Measurements from ENCODE around the gene UVRAG.

The UVRAG gene

GRCh38 chr11:76083563-76084451 lies 268.8 kb downstream of the UVRAG start:
- DNase-seq, result no peak

DNA sequence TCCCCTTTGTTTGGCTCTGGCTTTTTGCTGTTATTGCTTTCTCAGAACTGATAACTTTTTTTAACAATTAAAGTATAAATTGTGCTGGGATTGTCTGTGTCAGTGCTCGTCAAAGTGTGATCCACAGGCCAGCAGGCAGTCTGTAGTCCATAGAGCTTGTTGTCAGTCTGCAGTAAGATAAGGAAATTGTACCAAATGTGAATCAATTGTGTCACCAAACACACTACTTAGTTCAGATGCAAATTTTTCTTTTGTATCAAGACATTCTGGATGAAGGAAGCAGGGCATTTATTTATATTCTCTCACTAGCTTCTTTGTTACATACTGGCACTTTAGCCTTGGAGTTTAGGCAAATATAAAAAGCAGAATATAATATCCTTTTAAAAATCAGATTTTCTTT lies 270.3 kb downstream of the UVRAG start:
- no peak for DNase-seq

- peak; percentile 22 for DNase-seq
These were observed 272.0 kb downstream of the UVRAG start for GRCh38 chr11:76086743-76087635.

DNA sequence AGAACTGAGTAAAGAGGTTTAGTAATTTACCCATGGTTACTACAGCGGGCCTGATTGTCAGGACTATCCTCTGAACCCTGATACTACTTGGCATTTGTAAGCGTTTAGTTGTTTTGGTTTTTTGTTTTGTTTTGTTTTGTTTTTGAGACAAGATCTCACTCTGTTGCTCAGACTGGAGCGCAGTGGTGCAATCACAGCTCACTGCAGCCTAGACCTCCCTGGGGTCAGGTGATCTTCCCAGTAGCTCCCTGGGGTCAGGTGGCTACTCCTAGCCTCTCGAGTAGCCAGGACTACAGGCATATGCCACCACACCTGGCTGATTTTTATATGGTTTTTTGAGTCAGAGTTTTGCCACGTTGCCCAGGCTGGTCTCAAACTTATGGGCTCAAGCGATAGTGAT lies 272.7 kb downstream of the UVRAG start:
- no peak for DNase-seq

DNA sequence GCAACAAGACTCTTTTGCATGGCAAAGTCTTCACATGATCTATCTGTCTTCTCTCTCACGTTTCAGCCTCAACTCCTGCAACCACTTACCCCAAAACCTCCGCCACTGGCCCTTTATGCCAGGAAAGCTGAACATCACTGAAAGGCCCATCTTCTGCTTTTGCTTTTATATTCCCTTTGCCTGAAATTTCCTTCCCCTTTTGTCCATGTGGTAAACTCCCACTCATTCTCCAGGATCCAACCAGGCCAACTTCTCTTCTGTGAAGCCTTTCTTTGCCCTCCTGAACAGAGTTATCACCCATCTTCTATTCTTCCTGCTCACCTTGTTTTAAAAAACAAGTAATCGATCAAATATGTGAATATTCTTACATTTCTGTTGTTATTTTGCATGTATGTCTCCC lies 273.5 kb downstream of the UVRAG start:
- no peak for DNase-seq

DNA sequence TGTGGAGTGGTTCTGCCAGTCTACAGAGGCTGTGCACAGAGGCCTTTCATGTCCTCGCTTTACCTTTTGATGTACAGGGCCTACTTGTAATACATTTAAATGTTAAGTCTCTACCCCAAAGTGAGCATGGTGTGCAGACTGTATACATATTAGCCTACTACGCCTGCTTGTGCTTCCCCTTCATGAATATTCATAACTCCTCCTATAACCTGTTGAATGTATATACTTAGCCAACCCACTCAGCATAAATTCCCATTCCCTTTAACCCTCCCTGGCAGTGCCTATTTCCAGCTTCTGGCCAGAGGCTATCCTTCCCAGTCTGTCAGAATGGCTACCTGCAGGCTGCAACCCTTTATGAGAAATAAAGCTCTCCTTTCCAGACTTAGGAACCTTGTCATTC lies 275.2 kb downstream of the UVRAG start:
- no peak for DNase-seq

DNA sequence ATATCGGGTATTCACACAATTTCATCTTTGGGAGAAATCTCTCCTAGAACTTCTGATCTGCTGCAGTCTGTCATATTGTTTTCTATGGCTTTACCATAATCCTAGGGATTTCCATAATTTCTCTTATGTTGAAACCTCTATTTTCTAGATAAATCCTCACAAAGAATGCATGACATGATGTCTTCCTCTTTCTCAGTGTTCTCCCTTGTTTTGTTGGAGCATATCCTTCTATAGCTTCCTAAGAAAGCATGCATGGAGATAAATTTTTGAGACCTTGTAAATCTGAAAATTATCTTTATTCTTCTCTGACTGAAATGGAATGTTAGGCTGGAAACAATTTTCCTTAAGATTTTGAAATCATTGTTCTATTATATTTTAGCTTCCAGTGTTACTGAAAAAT lies 275.8 kb downstream of the UVRAG start:
- DNase-seq, result no peak

- DNase-seq, result no peak
These were observed 279.7 kb downstream of the UVRAG start for GRCh38 chr11:76094740-76095139.

DNA sequence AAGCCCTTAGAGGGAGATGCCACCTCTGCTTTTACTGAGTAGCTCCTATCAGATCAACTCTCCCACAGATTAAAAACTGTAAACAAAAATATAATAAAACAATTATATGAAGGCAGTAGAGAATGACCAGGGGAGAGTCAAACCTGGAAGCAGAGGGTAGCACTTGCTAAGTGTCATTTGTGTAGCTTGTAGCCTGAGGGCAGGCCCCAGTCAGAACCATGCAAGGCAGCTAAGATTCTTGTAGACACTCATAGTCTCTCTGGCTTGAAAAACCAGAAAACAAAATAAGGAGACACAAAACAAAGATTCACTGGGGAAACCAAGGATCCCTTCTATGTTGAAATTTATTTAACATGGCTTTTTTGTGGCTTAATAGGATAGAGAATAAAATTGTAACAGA lies 280.9 kb downstream of the UVRAG start:
- no peak for DNase-seq

DNA sequence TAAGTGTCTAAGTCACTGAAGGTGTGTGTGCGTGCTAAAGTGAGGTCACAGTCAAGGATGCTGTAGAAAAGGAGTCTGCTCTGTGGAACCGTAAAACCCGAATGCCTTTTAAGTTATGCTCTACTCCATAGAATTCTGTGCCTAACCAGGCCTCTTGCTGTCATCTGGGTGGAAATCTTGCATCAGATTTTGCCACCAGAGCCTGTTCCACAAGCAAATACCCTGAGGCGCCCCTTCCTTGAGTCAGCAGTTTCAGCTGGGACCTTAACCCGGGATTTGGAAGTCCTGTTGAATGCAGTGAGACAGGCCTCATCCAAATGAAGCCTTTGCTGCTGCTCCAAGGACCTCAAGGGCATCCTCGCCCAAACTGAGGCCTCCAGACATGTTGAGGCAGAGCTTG lies 281.5 kb downstream of the UVRAG start:
- DNase-seq, result no peak

DNA sequence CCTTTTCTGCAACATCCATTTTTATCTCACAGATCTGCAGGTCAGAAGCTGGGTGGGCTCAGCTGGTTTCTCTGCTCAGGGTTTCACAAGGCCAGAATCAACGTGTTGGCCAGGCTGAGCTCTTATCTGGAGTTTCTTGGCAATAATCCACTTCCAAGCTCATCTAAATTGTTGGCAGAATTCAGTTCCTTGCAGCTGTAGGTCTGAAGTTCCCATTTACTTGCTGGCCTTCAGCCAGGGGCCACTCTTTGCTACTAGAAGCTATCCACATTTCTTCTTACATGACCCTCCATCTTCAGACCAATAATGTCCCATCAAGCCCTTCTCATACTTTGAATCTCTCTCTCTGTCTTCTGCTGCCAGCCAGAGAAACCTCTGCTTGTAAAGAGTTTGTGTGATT lies 287.8 kb downstream of the UVRAG start:
- no peak for DNase-seq

- no peak for DNase-seq
These were observed 288.4 kb downstream of the UVRAG start for GRCh38 chr11:76103460-76103859.

DNA sequence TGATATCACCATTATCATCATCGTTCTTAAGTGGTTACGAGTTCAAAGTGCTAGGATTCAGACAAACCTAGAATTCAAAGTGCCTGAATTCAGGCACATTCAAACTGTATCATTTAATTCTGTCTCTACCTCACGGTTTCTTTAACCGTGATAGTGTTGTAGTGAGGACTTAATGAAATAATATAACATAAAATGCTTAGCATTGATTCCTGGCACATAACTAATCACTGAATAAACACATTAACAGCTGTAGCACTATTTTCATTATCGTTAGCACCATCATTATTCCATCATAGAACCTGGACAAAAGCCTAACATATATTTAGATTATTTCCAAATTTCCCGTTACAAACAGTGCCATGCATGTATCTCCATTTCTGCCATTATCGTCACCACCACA lies 289.3 kb downstream of the UVRAG start:
- no peak for DNase-seq

- no peak for DNase-seq
These were observed 290.6 kb downstream of the UVRAG start for GRCh38 chr11:76105637-76106036.

GRCh38 chr11:76107971-76108370 lies 293.0 kb downstream of the UVRAG start:
- DNase-seq, result no peak

- DNase-seq, result no peak
These were observed 299.2 kb downstream of the UVRAG start for GRCh38 chr11:76114238-76114637.

DNA sequence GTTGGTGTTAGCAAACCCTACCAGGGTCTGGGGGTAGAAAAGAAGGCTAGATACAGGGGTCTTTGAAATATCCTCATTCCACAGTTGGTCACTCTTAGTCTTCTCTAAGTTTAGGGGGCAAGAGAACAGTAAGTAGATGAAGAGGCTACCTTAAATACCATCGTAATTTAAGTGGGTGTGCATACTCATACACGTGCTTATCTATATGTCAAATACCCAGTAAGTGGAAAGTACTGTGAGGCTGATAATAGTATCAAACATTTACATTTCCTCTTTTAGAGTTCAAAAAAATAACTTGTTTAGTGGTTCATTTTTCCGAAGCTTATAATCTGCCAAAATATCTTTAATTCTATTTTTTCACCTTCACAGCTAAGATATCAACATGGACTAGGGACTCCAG lies 300.5 kb downstream of the UVRAG start:
- no peak for DNase-seq

- DNase-seq, result no peak
These were observed 304.0 kb downstream of the UVRAG start for GRCh38 chr11:76119032-76119431.

DNA sequence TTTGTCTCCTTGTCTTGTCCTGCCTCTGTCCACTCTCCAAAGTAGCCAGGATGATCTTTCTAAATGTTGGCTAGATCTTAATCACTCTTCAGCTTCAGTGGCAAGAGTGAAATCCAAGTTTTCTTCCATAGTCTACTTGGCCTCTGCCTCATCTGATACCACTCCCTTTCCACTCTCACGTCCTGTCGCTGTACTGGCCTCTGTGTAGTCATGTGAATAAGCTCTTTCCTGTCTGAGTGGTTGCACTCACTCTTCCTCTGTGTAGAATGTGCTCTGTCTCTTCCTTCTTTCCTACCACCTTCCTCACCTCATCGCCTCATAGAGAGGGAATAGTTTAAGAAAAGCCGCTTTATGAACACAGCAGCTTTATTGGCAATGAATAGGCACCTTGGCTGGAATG lies 304.8 kb downstream of the UVRAG start:
- no peak for DNase-seq

- no peak for DNase-seq
These were observed 305.6 kb downstream of the UVRAG start for GRCh38 chr11:76120513-76121101.

DNA sequence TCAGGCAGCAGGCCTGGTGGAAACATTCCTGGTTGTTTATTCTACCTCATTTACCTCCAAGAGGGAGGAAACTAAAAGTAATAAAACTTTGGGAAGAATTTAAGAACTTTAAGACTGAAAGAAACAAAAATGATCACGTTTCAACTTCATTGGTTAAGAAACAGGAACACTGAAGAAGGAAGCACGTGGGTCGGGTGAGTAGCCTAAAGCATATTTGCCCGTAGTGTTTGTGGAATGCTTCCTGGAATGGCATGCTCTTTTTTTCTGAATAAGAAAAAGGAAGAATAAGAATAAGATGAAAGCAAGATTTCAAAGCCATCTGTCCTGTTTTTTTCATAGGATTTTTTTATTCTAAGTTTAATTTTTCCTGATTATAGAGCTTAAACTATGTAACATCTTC lies 308.2 kb downstream of the UVRAG start:
- no peak for DNase-seq

DNA sequence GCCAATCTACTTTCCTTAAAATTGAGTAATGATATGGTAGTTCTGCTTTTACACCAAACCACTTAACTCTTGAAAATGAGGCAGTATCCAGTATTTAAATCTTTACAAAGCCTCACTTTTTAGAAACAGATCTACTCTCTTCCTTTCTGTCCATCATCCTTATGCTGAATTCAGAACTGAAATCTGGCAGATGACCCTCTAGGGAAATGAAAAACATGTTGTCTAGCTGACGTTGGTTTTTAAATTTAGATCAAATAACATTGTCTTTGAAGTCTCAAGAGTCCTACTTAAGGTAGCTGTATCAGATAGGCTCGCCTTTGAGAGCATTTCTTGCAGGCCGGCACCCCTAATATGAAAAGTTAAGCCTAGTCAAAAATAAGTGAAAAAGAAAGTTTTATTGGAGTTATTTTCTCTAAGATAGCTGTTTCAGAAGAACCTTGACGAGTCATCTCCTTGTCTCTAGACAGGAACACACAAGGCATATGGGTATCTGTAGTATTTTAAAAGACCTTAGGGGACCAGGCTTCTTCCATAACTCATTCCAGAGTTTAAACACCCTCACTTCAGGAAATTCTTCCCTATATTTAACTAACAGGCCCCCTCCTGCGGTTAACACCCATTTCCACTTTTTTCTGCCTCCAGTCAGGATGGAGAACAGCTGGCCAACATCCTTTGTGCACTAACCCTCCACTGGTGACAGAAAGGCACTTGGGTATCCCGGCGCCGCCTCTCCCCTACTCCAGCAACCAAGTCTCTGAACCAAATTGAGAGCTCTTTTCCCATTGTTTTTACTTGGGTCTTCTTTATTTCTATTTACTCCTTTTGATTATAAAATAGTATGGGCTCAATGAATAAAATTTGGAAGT lies 310.1 kb downstream of the UVRAG start:
- no peak for DNase-seq

GRCh38 chr11:76129729-76130128 lies 314.7 kb downstream of the UVRAG start:
- DNase-seq, result no peak

All from kidney glomerular epithelial cell (primary cell).